ENCODE data around the gene WDR46.
A peak's percentile ranks its signal among the peaks of the same experiment; 100 is the strongest.

WDR46 gene

GRCh38 chr6:33288921-33289783 is at the start of gene WDR46, which contains the start of gene PFDN6:
TSS of gene WDR46 (minus strand) at chr6:33289239. CDS start at chr6:33289170, 69 bp downstream.
TSS of gene PFDN6 (plus strand) at chr6:33289601. CDS start at chr6:33289857, 256 bp downstream.
- DNase-seq = peak; percentile 75 to 83

GRCh38 chr6:33336495-33336894 is 47.5 kb upstream of the WDR46 start:
- DNase-seq = no peak

GRCh38 chr6:33335916-33336315 is 46.9 kb upstream of the WDR46 start:
- DNase-seq = no peak

- DNase-seq = no peak
Measured at GRCh38 chr6:33333666-33334065, 44.6 kb upstream of the WDR46 start.

- no peak for DNase-seq
Measured at GRCh38 chr6:33330736-33331135, 41.7 kb upstream of the WDR46 start.

- no peak for DNase-seq
Measured at GRCh38 chr6:33329058-33329457, 40.0 kb upstream of the WDR46 start.

GRCh38 chr6:33324125-33324524 is 35.1 kb upstream of the WDR46 start:
- no peak for DNase-seq

GRCh38 chr6:33323623-33323948 is 34.5 kb upstream of the WDR46 start:
- DNase-seq = peak in 1 of 2 experiments; percentile 23

- no peak for DNase-seq
Measured at GRCh38 chr6:33321227-33321626, 32.2 kb upstream of the WDR46 start.

GRCh38 chr6:33320315-33321181 is 31.5 kb upstream of the WDR46 start:
- DNase-seq = no peak

GRCh38 chr6:33319939-33320314 is 30.9 kb upstream of the WDR46 start:
- DNase-seq = no peak

- DNase-seq = no peak
Measured at GRCh38 chr6:33318426-33319073, 29.5 kb upstream of the WDR46 start.

- DNase-seq = peak; percentile 98
Measured at GRCh38 chr6:33317669-33318425, 28.8 kb upstream of the WDR46 start, which contains the start of gene ZBTB22. TSS of gene ZBTB22 (minus strand) at chr6:33317744. CDS start at chr6:33316916, 828 bp downstream.

- no peak for DNase-seq
Measured at GRCh38 chr6:33317419-33317668, 28.3 kb upstream of the WDR46 start.

- DNase-seq = no peak
Measured at GRCh38 chr6:33316603-33317418, 27.8 kb upstream of the WDR46 start.

GRCh38 chr6:33315793-33316602 is 27.0 kb upstream of the WDR46 start:
- DNase-seq = no peak

GRCh38 chr6:33314943-33315792 is 26.1 kb upstream of the WDR46 start:
- DNase-seq = peak; percentile 28 to 31

- DNase-seq = peak; percentile 58 to 73
Measured at GRCh38 chr6:33314515-33314942, 25.5 kb upstream of the WDR46 start.

GRCh38 chr6:33313709-33314514 is 24.9 kb upstream of the WDR46 start, which contains the start of gene TAPBP:
TSS of gene TAPBP (minus strand) at chr6:33314078. CDS start at chr6:33314041, 37 bp downstream.
- DNase-seq = peak; percentile 86 to 88

Data from activated CD4-positive, alpha-beta T cell treated with anti-CD3 and anti-CD28 coated beads, Interleukin-2, amount 50 U/mL, for 48 hours (primary cell).